ENCODE results near the gene GRK4.

GRK4 gene

GRCh38 chr4:2964706-2965258 is 1.4 kb downstream of the GRK4 start:
- no peaks in the 10 kb centered on the region for H3K27me3 Mint-ChIP-seq (ENCODE audit: low read depth)
- peaks cover 33% of the 10 kb centered on the region for H3K4me1 Mint-ChIP-seq
- peak overlapping the region; percentile 44 to 86 (median 79) for H3K27ac Mint-ChIP-seq
- H3K9me3 Mint-ChIP-seq: no peaks in the 10 kb centered on the region
- no peak for TF ChIP-seq CTCF (IDR thresholded peaks at IDR 0.05; ENCODE audit: unreplicated experiment in 3 of 3)
- peak overlapping the region; percentile 94 to 96 (median 94) for H3K4me3 Mint-ChIP-seq
- H3K36me3 Mint-ChIP-seq (ENCODE audit: low read depth): no peaks in the 10 kb centered on the region

DNA sequence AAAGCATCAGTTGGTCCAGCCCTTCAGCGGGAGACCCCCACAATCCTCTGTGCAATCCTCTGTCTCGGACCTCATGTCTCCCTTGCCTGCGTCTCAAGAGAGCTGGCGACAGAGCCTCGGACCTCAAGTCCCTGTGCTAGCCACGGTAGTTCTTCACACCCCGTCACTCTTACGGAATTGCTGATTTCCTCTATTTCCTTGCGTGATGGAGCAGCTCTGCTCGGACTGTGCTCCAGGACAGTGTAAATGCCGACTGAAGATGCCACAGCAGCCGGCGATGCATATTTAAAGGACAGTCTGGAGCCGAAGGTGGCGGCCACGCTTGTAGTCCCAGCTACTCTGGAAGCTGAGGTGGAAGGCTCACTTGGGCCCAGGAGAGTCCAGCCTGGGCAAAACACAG is 1.9 kb downstream of the GRK4 start:
- Mint-ChIP-seq H3K4me3 (peak overlapping the region; percentile 94 to 96 (median 94)), H3K27ac (peak overlapping the region in 2 of 3 experiments; percentile 43 to 57), H3K27me3 (ENCODE audit: low read depth) (no peaks in the 10 kb centered on the region), H3K36me3 (ENCODE audit: low read depth) (no peaks in the 10 kb centered on the region), H3K9me3 (no peaks in the 10 kb centered on the region), H3K4me1 (peaks cover 33% of the 10 kb centered on the region)
- no peak for TF ChIP-seq CTCF (IDR thresholded peaks at IDR 0.05; ENCODE audit: unreplicated experiment in 3 of 3)

DNA sequence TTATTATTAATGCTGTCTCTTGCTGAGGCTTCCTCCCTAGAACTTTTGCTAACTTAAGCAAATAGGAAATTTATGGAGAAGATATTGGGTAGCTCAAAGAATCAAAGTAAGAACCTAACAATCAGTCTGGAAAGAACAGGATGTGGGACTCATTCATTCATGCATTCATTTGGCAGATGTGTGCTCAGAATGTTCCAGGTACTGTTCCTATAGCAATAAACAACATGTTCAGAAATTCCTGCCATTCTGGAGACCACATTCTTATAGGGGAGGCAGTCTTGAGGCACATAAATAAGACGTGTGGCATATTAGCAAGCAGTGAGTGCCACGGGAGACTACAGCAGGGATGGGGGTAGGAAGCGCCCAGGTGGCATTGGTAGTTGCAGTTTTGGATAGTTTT is 5.0 kb downstream of the GRK4 start:
- peaks cover 21% of the 10 kb centered on the region for H3K4me1 Mint-ChIP-seq

DNA sequence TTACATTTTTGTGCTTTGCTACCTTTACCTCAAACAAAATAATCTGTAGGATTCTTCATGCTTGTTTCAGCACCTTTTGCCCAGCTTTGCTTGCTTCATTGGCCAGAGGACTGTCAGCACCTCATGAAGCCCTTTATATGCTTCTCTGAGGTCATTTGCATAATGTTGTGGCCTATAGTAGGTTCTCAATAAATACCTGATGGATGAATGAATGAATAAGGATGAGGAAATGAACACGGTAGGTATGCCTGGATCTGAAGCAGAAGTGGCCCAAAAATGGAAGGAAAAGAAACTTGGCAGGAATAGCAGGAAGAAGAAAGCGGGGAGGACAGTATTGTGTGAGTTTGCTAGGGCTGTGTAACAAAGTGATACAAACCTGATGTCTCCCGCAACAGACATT is 7.9 kb downstream of the GRK4 start:
- Mint-ChIP-seq H3K4me3 (no peak overlapping the region), H3K27me3 (ENCODE audit: low read depth) (no peaks in the 10 kb centered on the region), H3K9me3 (no peaks in the 10 kb centered on the region), H3K27ac (no peak overlapping the region), H3K36me3 (ENCODE audit: low read depth) (no peaks in the 10 kb centered on the region), H3K4me1 (peaks cover 6% of the 10 kb centered on the region)
- TF ChIP-seq CTCF (IDR thresholded peaks at IDR 0.05; ENCODE audit: unreplicated experiment in 3 of 3): no peak

More for the DNA sequence above, 5.0 kb downstream of the GRK4 start:
- H3K27ac Mint-ChIP-seq: no peak overlapping the region
- TF ChIP-seq CTCF (IDR thresholded peaks at IDR 0.05; ENCODE audit: unreplicated experiment in 3 of 3): no peak
- no peaks in the 10 kb centered on the region for H3K27me3 Mint-ChIP-seq (ENCODE audit: low read depth)
- H3K36me3 Mint-ChIP-seq (ENCODE audit: low read depth): no peaks in the 10 kb centered on the region
- no peaks in the 10 kb centered on the region for H3K9me3 Mint-ChIP-seq
- peak overlapping the region in 1 of 3 experiments; percentile 26 for H3K4me3 Mint-ChIP-seq

- no peak overlapping the region for H3K27ac Mint-ChIP-seq
- peaks cover 4% of the 10 kb centered on the region for H3K36me3 Mint-ChIP-seq (ENCODE audit: low read depth)
- H3K4me1 Mint-ChIP-seq: no peaks in the 10 kb centered on the region
- no peak overlapping the region for H3K4me3 Mint-ChIP-seq
- TF ChIP-seq CTCF (IDR thresholded peaks at IDR 0.05; ENCODE audit: unreplicated experiment in 3 of 3): no peak
- no peaks in the 10 kb centered on the region for H3K9me3 Mint-ChIP-seq
- H3K27me3 Mint-ChIP-seq (ENCODE audit: low read depth): no peaks in the 10 kb centered on the region
Measured at GRCh38 chr4:2977211-2978088, 14.1 kb downstream of the GRK4 start.
